ENCODE data around the gene KRT6C.
"Not testable (repeated sequence)": the region's sequence is repeated elsewhere in the genome, so short reads cannot be mapped to it uniquely, and the experiment has no call there.

KRT6C gene

DNA sequence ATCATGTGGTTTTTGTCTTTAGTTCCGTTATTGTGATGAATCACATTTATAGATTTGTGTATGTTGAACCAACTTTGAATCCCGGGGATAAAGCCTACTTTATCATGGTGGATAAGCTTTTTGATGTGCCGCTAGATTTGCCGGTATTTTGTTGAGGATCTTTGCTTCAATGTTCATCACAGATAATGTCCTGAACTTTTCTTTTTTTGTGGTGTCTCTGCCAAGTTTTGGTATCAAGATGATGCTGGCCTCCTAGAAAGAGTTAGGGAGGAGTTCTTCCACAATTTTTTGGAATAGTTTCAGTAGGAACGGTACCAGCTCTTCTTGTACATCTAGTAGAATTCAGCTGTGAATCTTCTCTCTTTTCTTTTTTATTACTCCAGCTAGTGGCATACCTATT is 14.7 kb downstream of the KRT6C start:
- no peak for DNase-seq (ENCODE audit: low read depth in 2 of 2, low spot score in 1 of 2)

DNA sequence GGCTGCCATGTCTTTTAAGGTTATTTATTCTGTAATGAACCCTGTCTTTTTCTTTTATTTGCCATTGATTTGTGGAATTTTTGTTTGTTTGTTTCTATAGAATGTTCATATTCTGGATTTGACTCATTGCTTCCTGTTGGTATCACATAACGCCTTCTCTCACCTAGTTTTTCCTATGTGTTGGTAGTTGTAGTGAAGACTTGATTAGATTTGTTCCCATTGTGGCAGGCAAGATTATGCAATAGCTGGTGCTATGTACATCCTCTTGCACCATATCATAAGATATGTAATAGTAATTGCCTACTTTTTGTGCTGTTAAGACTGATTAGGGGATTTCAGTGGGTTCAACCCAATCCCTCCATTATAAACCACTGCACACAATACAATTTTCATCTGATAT is 17.8 kb downstream of the KRT6C start:
- no peak for DNase-seq (ENCODE audit: low read depth in 2 of 2, low spot score in 1 of 2)

DNA sequence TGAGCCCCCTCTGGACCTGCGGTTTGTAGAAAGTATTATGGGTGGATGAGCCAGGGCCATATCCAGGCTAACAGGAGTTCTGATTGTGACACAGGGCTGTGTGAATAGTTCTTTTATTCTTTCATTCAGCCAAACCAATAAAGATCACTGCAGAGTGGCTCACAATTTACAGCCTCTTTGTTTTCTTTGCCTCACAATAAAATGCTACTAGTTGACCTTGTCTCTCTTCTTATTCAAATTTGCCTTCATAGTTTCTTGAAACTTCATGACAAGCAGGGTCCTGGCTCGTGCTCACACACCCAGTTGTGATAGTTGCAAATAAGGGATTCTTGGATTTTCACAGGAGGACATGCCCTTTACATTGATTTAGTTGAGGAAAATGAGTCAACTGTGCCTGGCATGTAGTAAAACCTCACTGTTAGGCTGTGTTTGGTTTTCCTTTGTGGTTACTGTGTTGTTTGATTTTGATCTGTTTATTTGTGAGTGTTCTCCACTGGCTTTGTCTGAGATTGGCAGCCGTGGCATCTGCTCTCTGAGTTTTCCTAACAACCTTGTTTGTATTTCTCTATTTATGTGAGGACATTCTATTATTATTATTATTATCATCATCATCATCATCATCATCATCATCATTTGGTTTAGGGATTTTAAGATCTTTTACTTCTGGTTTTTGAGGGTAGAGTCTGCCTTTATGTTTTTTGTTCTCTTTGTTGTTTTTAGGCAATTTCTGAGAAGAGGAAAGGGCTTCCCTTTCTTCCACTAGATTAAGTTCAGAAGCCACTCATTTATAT is 19.0 kb downstream of the KRT6C start:
- DNase-seq (ENCODE audit: low read depth in 2 of 2, low spot score in 1 of 2), result no peak

DNA sequence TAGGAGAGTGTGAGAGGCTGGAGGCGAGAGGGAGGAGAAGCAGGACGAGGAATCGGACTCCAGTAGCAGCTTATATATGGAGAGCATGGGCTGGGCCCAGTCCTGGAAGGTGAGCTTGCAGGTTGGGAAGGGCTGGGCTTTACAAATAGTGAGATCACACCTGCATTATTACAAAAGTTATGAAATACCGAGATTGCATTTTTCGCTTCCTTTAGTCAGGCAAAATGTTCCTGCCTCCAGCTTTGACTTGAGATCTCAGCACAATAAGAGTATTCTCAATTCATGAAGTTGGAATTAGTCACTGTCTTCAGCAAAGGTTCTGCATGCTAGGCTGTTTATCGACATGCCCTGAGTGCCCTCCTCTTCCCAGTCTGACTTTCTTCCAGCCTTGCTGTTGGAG is 21.5 kb downstream of the KRT6C start, which contains the start of gene KRT6B:
TSS of gene KRT6B (minus strand) at position 46 of the 400 bp plus-strand sequence. CDS start 68 bp downstream, outside the sequence.
- DNase-seq (ENCODE audit: low read depth in 2 of 2, low spot score in 1 of 2), result no peak

DNA sequence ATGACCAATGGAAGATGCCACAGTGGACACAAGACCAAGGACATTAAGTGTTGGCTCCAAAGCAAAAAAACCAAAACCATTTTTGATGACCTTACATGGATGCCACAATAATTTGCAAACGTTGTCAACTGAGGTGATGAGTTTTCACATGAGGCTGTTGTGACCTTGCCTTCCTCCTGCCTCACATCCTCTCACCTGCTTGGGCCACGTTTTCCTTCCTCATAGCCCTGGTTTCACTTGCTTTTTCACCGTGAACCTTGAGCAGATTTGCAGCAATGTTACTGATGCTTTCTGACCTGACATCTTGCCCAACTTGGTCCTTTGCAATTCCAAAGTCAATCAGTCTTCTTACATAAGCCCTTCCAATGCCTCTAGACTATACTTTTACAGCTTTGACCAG is 25.4 kb downstream of the KRT6C start:
- no peak for DNase-seq (ENCODE audit: low read depth in 2 of 2, low spot score in 1 of 2)

DNA sequence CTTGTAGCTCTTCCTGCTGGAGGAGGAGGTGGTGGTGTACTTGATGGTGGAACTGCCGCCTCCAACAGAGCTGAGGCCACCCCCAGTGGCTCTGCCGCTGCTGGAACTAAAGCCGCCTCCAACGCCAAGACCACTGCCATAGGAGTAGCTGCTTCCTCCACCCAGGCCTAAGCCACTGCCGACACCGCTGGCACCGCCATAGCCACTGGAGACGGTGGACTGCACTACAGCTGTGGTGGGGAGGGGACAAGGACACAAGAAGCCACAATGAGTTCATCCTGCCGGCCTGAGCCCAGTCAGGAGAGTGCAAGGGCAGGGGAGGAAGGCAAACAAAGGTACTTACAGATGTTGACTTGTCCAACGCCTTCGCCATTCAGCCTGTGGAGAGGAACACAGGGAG is 26.4 kb downstream of the KRT6C start:
- not testable (repeated sequence) for DNase-seq (ENCODE audit: low read depth in 2 of 2, low spot score in 1 of 2)

DNA sequence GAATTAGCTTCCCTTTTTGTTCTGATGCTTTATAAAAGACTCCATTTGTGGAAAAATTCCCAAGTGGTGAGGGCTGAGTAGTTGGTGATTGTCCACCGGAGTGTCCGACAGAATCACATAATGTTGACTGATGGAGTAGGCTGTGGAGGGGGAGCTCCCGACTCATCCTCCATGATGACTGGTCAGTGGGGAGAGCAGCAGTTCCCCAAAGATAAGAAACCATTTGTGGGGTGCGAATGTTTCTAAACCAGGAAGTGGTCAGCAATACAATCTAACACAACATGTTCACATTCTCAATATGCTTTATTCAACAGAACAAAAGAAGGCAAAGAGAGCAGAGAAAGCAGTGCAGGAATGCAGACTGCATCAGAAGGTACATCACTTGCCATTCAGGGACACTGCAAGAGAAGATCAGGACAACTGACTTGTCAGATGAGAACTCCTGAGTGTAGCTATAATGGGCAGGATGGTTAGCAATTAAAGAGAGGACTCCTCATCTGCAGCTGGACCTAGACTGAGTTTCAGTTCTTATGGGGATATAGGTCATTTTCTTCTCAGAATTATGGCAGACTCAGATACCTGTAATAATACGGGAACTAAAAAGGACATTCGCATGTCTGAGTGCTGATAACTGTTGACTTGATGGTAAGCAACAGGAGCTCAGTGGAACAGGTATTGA is 27.1 kb downstream of the KRT6C start:
- DNase-seq (ENCODE audit: low read depth in 2 of 2, low spot score in 1 of 2), result no peak

DNA sequence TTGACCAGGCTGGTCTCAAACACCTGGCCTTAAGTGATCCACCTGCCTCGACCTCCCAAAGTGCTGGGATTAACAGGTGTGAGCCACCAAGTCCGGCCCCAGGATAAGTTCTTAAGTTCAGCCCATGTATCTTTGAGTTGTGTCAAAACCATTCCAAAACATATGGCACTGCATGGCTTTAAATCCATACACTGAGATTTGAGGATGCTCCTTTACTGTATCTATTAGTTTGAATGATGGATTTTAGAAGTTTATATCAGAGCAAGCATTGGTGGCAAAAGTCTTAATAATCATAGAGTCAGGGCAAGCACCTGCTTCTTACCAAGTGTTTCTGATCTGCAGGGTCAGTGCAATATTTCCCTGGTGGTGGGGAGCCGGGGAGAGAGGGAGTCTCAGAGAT is 27.7 kb downstream of the KRT6C start:
- DNase-seq (ENCODE audit: low read depth in 2 of 2, low spot score in 1 of 2), result no peak

DNA sequence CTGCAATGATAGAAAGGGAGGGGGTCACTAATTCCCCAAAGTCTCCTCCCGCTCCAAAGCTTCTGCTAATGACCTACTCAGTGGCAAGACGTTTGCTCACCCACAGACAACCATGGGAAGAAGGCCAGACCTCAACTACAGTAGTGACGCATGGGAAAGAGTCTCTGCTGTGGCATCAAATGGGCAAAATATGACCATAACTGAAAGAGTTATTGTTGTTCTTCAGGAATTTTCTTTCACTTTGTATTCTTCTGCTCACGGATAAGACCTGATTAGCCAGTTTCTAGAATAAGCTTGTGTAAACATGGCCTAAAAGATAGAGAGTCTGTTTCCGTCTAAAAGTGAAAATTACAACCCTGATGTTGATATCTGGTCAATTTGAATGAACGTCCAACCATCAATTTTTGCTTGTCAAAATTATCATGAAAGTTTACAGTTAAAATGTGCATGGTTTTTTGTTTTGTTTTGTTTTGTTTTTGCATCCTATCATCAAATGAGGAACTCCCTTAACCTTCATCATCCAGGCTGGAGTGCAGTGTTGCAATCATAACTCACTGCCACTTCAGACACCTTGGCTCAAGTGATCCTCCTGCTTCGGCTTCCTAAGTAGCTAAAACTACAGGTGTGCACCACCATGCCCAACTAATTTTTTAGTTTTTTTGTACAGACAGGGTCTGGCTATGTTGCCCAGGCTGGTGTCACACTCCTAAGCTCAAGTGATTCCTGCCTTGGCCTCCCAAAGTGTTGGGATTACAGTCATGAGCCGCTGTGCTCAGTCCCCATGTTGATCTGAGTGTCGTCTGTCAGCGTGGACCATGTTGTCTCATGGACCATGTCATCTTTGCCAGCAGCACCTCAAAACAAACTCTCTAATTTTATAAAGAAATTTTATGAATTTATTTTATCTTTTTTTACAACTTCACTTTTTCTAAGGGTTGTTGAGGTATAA is 28.7 kb downstream of the KRT6C start:
- no peak for DNase-seq (ENCODE audit: low read depth in 2 of 2, low spot score in 1 of 2)

DNA sequence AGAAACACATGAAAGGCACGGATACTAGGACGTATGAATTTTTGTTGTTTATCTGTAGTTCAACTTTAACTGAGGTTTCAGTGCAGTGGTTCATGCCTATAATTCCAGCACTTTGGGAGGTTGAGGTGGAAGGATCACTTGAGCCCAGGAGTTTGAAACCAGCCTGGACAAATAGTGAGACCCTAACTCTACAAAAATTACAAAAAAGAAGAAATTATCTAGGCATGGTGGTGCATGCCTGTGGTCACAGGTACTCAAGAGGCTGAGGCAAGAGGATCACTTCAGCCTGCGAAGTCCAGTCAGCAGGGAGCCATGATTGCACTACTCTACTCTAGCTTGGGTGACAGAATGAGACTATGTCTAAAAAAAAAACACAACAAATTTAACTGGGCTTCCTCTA is 29.6 kb downstream of the KRT6C start:
- DNase-seq (ENCODE audit: low read depth in 2 of 2, low spot score in 1 of 2), result no peak

DNA sequence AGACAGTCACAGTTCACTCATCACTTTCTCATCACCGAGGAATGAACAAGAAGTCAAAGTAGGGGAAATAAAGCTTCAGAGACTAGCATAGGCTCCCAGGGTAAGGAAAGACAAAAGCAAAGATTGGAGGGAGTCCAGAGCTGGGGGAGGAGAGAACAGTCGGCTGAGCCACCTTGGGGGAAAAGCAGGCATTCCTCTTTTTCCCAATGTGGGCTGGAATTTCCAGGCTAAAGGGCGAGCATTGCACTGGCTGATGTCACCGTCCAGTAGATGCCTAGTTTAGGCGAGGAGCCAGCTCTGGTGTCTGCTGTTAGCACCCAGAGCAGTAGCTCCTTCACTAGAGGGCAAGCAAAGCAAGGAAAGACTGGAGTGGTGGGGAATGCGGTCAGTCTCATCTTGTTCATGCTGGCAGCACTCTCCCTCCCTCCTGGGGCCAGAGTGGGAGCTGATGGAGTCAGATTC is 31.0 kb downstream of the KRT6C start:
- no peak for DNase-seq (ENCODE audit: low read depth in 2 of 2, low spot score in 1 of 2)

DNA sequence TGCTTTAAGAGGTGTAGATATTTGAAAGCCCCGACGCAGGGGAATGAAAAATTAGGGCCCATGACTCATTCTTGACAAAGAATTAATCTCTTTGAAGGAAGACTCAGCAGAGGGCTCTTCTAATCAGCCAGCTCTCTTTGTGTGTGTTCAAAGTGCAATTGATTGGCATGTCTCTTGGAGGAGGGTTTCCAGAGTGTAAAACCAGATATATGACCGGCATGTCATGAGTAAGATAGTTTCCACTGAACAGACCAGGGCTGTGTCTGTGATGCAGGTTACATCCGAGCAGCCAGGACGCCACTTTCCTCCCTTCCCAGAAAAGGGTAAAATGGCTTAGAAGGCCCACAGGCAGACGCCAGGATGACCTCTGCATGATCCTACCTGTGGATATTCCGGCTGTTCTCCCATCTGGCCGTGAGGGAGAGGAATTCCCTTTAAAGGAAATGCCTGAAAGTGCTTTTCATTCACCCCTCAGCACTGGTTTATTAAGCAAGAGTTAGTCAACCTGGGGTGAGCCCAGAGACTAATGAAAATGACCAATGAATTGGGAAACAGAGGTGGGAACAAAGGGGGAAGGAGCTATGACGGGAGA is 32.2 kb downstream of the KRT6C start:
- no peak for DNase-seq (ENCODE audit: low read depth in 2 of 2, low spot score in 1 of 2)

DNA sequence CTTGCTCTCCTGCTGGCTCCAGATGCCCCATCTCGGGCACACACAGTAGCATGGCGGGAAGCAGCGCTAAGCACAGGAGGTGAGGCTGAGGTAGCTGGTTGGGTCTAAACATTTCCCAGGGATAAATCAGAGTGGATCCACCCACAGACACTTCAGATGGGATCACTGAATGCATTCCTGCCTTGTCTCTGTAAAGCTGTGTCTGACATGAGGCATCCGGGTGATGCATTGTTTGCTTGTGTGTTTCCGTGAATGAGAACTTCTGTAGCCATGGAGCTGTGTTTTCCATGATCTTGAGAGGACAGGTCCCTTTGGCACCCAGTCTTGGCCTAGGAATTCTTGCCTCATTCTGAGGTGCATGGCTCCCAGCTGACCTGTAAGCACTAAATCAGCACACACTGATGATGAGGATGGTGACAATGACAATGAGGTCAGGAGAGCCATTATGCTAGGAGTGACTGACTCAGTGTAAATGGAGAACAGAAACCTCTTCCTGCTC is 32.7 kb downstream of the KRT6C start:
- DNase-seq (ENCODE audit: low read depth in 2 of 2, low spot score in 1 of 2), result no peak

DNA sequence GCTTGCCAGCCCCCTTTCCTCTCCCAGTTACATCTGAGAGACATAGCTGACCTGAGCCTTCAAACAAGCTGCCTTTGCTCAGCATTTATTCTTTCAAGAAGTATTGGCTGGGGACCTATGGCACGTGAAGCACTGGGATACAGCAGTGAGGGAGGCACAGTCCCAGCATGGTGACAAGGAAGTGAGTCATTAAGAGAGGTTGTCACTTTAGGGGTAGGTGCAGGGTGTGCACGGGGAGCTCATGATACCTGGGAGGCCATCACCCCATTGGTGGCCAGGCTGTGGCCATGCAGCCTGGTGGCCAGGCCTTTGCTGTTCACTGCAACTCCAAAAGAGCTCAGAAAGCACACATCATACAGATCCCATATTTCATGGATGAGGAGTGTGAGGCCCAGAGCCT is 33.8 kb downstream of the KRT6C start:
- no peak for DNase-seq (ENCODE audit: low read depth in 2 of 2, low spot score in 1 of 2)

DNA sequence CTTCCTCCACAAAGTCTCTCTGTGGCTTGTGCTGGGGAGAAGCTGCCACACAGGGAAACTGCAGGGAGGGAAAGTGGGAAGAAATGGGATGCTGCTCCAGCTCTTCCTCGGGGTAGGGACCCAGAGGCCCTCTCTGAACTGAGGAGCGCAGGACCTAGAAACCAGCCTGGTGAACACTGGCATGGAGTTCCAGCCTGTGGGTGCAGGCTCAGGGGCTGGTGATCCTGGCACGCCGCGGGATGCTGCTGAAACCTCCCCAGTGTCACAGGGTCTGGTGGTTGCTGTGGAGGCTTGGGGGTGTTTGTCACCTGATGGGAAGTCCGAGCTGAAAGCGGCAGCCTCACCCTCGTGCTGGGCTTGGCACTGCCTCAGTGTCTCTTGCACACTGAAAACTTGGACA is 34.2 kb downstream of the KRT6C start:
- DNase-seq (ENCODE audit: low read depth in 2 of 2, low spot score in 1 of 2), result no peak

DNA sequence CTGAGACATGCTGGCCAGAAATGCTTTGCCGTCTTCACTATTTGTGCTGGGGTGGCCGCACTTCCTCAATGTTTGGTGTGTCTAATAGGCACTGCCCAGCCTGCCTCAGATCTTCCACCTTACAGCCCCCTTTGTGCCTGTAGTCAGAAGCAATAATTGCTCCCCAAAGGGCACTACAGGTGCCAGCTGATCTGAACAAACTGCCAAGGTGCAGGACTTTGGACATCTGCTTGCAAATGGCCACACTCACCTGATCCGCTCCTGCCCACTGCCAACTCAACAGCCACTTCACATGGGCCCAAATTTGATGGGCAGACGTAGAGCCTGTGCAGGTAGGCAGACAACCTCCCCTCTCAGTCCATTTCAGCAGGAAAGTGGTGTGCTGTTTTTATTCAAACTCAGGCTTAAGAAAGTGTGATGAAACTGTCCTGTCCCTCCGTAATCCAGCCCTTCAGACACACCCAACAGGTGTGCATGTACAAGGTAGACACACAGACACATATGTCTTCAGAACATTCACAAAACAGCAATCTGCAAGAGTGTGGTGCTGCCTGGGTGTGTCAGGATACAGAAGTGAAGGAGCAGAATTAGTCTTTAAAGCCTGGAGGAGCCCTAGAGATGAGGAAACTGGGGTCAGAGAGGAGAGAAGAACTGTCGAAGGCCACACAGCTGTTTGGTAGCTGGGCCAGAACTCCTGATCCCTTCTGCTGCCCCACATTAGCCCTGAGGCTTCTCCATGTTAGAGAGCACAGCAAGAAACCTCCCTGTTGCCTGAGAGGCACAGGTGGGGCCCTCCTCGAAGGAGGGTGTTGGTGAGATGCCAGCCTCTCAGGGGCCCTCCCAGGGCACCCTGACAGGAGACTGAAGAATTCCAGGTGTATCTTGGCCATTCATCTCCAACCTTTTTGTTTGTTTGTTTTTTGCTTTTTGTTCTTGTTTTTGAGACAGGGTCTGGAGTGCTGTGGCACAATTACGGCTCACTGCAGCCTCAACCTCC is 35.0 kb downstream of the KRT6C start:
- no peak for DNase-seq (ENCODE audit: low read depth in 2 of 2, low spot score in 1 of 2)

DNA sequence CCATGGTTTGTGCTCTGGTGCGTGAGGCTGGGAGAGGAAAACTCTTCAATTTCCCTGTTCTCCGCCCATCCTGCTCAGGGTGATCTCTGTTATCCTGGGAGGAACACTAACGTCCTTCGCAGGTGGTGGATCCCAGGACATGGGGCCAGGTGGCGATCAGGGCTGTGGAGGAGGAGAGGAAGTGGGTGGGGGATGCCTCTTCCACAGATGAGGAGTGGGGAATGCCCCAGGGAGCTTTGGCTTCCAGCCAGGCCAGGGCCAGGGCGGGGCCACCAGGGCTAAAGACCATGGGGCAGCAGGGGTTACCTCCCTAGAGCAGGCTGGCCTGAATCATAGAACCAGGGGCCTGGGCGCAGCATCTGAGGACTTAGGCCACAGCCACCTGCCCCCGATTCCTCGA is 36.1 kb downstream of the KRT6C start:
- DNase-seq (ENCODE audit: low read depth in 2 of 2, low spot score in 1 of 2), result no peak

DNA sequence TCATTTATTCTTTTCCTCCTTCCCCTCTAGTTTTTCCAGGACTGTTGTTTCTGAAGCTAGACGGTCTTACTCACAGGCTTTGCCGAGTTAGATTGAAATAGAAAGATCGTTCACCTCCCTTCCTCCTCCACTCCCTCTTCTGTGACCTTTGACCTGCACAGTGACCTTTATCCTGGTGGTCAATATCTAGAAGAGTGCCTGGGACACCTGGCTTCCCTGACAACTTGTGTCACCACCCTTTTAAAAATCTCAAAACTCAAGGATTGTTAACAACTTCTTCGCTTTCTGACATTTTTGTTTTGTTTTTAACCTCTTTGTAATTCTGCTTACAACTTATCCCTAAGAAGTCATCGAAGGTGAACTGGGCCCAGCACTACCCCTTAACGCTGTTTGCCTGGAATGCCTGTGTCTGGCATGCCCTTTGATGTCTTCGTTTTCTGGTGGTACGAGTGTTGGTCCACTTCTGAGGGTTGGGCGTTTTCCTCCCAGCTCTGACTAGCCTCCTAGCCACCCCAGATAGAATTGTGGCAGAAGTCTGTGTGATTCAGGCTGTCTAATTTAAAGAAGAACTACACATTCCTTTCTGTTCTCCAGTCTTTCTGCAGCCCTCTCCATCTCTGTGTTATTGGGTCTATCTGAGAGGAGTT is 36.7 kb downstream of the KRT6C start:
- DNase-seq (ENCODE audit: low read depth in 2 of 2, low spot score in 1 of 2), result no peak
